Fibroblast of mammary gland (primary cell): Measurements from ENCODE around the gene ARHGEF11.

Source experiments
- DNase-seq: peaks from one replicate; pipeline ENCODE4 v3.0.0-alpha.2; 2010; ENCODE audit warnings: low read depth
- H3K4me3 ChIP-seq: 2 replicates; pipeline ENCODE4 v1.5.1; 2011; ENCODE audit warnings: low read depth, mild to moderate bottlenecking, low read length, moderate library complexity; ENCODE audit not compliant: control insufficient read depth
- TF ChIP-seq, protein P1 (sequence below): conservative IDR thresholded peaks from 2 replicates; pipeline ENCODE4 v1.5.1; 2011; ENCODE audit warnings: low read depth, low read length, inconsistent platforms; ENCODE audit not compliant: control insufficient read depth, insufficient read depth

The ARHGEF11 gene

GRCh38 chr1:156942176-156942575, 103.4 kb downstream of the ARHGEF11 start:
- TF ChIP-seq, protein P1, sequence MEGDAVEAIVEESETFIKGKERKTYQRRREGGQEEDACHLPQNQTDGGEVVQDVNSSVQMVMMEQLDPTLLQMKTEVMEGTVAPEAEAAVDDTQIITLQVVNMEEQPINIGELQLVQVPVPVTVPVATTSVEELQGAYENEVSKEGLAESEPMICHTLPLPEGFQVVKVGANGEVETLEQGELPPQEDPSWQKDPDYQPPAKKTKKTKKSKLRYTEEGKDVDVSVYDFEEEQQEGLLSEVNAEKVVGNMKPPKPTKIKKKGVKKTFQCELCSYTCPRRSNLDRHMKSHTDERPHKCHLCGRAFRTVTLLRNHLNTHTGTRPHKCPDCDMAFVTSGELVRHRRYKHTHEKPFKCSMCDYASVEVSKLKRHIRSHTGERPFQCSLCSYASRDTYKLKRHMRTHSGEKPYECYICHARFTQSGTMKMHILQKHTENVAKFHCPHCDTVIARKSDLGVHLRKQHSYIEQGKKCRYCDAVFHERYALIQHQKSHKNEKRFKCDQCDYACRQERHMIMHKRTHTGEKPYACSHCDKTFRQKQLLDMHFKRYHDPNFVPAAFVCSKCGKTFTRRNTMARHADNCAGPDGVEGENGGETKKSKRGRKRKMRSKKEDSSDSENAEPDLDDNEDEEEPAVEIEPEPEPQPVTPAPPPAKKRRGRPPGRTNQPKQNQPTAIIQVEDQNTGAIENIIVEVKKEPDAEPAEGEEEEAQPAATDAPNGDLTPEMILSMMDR, result no peak
- no peak for DNase-seq

GRCh38 chr1:156941675-156942074, 103.9 kb downstream of the ARHGEF11 start:
- TF ChIP-seq, protein P1, result no peak
- no peak for DNase-seq
- H3K4me3 ChIP-seq, result no peak overlapping the region

More at GRCh38 chr1:156942176-156942575, 103.4 kb downstream of the ARHGEF11 start:
- H3K4me3 ChIP-seq, result no peak overlapping the region

DNA sequence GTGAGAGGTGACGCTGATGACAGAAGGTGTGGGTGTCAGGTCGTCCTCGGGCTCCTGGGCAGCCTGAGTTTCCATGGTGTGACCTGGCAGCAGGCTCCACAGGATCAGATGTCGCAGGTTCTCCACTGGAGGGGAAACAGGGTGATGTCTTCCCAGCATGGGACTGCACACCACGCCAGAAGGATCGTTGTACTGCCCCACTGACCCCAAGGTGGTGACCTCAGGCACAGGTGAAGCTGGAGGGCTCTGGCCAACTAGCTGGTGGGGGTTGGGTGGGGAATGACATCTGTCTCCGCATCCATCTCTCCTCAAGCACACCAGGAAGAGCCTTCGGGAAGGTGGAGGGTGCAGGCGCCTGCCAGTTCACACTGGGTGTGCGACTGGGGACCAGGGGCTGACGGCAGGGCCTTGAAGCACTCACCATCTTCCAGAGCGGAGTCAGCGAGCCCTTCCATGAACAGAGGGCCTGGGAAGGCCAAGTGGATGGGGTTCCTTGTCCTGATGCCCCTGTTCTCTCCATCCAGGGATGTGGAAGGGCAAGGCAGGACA, 105.7 kb downstream of the ARHGEF11 start:
- TF ChIP-seq, protein P1, result no peak
- DNase-seq, result no peak
- H3K4me3 ChIP-seq, result no peak overlapping the region

GRCh38 chr1:156938813-156939212, 106.7 kb downstream of the ARHGEF11 start:
- H3K4me3 ChIP-seq, result no peak overlapping the region
- no peak for DNase-seq
- TF ChIP-seq, protein P1, result no peak

GRCh38 chr1:156937883-156938282, 107.7 kb downstream of the ARHGEF11 start:
- no peak for DNase-seq
- no peak overlapping the region for H3K4me3 ChIP-seq
- TF ChIP-seq, protein P1, result no peak

DNA sequence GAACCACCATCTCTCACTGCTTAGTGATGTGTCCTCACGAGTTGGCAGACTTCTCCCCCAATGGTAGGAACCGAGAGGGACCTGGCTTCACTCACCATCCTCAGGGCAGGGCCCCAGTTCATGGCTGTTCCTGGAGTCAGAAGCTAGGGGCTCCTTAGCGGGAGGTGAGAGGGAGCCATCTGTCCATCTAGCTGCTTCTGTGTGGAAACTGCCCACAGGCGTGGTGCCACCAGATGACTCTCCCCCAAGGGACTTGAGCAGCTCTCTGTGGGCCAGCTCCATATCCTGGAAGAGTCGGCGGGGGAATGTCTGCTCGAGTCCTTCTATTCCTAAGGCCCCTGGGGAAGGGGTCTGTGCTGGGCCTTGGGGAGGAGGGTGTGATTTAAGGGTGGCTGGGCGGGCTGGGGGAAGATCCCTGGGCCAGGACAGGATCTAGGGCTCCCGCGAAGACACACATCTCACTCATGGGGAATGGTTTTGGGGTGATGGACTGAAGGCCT, 108.8 kb downstream of the ARHGEF11 start:
- H3K4me3 ChIP-seq, result no peak overlapping the region
- DNase-seq, result no peak
- TF ChIP-seq, protein P1, result no peak
